Hepatocyte (in vitro differentiated cells): ENCODE measurements around the gene TMCO4. TPM values are rescaled to one million over a fixed set of nuclear protein-coding genes. Genes with fewer than 3 reads are reported as not detected.

ENCODE experiments used
- DNase-seq: peaks from one replicate; pipeline ENCODE4 v3.0.0-alpha.2; 2016; ENCODE audit warnings: low spot score
- H2AFZ ChIP-seq: fragments of 200-600 bp; sonication (generic); 2 replicates; pipeline ENCODE4 v1.6.0; 2016; ENCODE audit warnings: antibody characterized with exemption, mild to moderate bottlenecking
- H3K27ac ChIP-seq: fragments of 200-600 bp; sonication (generic); 2 replicates; pipeline ENCODE4 v1.5.1; 2016; ENCODE audit warnings: mild to moderate bottlenecking
- H3K27me3 ChIP-seq: fragments of 200-600 bp; sonication (generic); 2 replicates; pipeline ENCODE4 v1.6.1; 2016
- H3K36me3 ChIP-seq: fragments of 200-600 bp; sonication (generic); replicated peaks from 2 replicates; pipeline ENCODE4 v1.5.1; 2016; ENCODE audit warnings: low read depth; ENCODE audit not compliant: insufficient read depth
- H3K4me1 ChIP-seq: fragments of 200-600 bp; sonication (generic); 2 replicates; pipeline ENCODE4 v1.5.1; 2016; ENCODE audit warnings: mild to moderate bottlenecking, moderate library complexity; ENCODE audit not compliant: insufficient read depth
- H3K4me2 ChIP-seq: fragments of 200-600 bp; sonication (generic); 2 replicates; pipeline ENCODE4 v1.6.0; 2016
- H3K4me3 ChIP-seq: fragments of 200-600 bp; sonication (generic); 2 replicates; pipeline ENCODE4 v1.5.1; 2016; ENCODE audit warnings: mild to moderate bottlenecking
- H3K79me2 ChIP-seq: fragments of 200-600 bp; sonication (generic); 2 replicates; pipeline ENCODE4 v1.6.0; 2017; ENCODE audit warnings: mild to moderate bottlenecking
- H3K9me2 ChIP-seq: fragments of 200-600 bp; sonication (generic); replicated peaks from 2 replicates; pipeline ENCODE4 v1.6.0; 2017; ENCODE audit warnings: mild to moderate bottlenecking; ENCODE audit not compliant: insufficient read depth
- H3K9me3 ChIP-seq: fragments of 200-600 bp; sonication (generic); 2 replicates; pipeline ENCODE4 v1.5.1; 2016; ENCODE audit warnings: low read depth, mild to moderate bottlenecking
- H4K20me1 ChIP-seq: fragments of 200-600 bp; sonication (generic); 2 replicates; pipeline ENCODE4 v1.6.0; 2016; ENCODE audit warnings: mild to moderate bottlenecking; ENCODE audit not compliant: insufficient read depth, poor library complexity, severe bottlenecking
- EZH2 ChIP-seq: fragments of 200-600 bp; sonication (generic); IDR thresholded peaks from 2 replicates; pipeline ENCODE4 v1.6.1; 2016; ENCODE audit warnings: antibody characterized with exemption, mild to moderate bottlenecking, borderline replicate concordance
- EZH2phosphoT487 ChIP-seq: fragments of 200-600 bp; sonication (generic); IDR thresholded peaks from one replicate; pipeline ENCODE4 v1.6.1; 2018; ENCODE audit warnings: antibody characterized with exemption, mild to moderate bottlenecking, low read depth, moderate library complexity; ENCODE audit not compliant: unreplicated experiment, severe bottlenecking
- WGBS: methylation state at CpG from one replicate; pipeline ENCODE4 v1.1.6; 2016; ENCODE audit warnings: low lambda C conversion rate; ENCODE audit errors: missing lambda C conversion rate; 5-methylcytosine and 5-hydroxymethylcytosine counted together
- polyA plus RNA-seq: library from polyadenylated mRNA; unstranded; fragments of >200 nt; fragmentation: Nextera tagmentation; extraction: Ambion mirVana; gene quantifications from 2 replicates; pipeline ENCODE4 v1.2.1, GENCODE V29; 2016
- total RNA-seq: library from RNA; depleted of rRNA; stranded (reverse); fragments of >200 nt; gene quantifications from 2 replicates; pipeline ENCODE4 v1.2.3, GENCODE V29; 2014
- TF ChIP-seq, protein P1 (sequence below): fragments of 200-600 bp; sonication (generic); IDR thresholded peaks from 2 replicates; pipeline ENCODE4 v1.5.1; 2016; ENCODE audit warnings: antibody characterized with exemption, mild to moderate bottlenecking; ENCODE audit not compliant: poor library complexity

TMCO4 gene
- total and polyA plus RNA-seq, 2 experiments from 2014 or later: 8.7 to 13.0 TPM

DNA sequence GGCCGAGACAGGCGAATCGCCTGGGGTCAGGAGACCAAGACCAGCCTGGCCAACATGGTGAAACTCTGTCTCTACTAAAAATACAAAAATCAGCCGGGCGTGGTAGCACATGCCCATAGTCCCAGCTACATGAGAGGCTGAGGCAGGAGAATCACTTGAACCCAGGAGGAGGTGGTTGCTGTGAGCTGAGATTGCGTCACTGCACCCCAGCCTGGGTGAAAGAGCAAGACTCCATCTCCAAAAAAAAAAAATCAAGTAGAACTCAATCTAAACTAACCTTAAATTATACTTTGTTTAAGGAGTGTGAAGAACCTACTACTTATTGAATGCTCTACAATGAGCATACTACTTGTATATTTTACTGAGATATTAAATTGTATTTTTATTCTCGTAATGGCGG, 45.8 kb upstream of the TMCO4 start:
- H3K4me2 ChIP-seq: no peak overlapping the region
- H3K4me1 ChIP-seq: no peaks in the 10 kb centered on the region
- H3K4me3 ChIP-seq: no peak overlapping the region
- no peaks in the 10 kb centered on the region for H3K27me3 ChIP-seq
- H3K9me3 ChIP-seq: no peaks in the 10 kb centered on the region
- no peak overlapping the region for H3K27ac ChIP-seq
- TF ChIP-seq EZH2phosphoT487: no peak
- TF ChIP-seq, protein P1, sequence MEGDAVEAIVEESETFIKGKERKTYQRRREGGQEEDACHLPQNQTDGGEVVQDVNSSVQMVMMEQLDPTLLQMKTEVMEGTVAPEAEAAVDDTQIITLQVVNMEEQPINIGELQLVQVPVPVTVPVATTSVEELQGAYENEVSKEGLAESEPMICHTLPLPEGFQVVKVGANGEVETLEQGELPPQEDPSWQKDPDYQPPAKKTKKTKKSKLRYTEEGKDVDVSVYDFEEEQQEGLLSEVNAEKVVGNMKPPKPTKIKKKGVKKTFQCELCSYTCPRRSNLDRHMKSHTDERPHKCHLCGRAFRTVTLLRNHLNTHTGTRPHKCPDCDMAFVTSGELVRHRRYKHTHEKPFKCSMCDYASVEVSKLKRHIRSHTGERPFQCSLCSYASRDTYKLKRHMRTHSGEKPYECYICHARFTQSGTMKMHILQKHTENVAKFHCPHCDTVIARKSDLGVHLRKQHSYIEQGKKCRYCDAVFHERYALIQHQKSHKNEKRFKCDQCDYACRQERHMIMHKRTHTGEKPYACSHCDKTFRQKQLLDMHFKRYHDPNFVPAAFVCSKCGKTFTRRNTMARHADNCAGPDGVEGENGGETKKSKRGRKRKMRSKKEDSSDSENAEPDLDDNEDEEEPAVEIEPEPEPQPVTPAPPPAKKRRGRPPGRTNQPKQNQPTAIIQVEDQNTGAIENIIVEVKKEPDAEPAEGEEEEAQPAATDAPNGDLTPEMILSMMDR: no peak
- no peaks in the 10 kb centered on the region for H4K20me1 ChIP-seq
- DNase-seq: no peak
- no peaks in the 10 kb centered on the region for H3K79me2 ChIP-seq
- H3K9me2 ChIP-seq: no peaks in the 10 kb centered on the region
- no peak overlapping the region for H2AFZ ChIP-seq
- no peaks in the 10 kb centered on the region for H3K36me3 ChIP-seq
- 89% methylated on average over 8 of the region's 8 CpGs for WGBS

DNA sequence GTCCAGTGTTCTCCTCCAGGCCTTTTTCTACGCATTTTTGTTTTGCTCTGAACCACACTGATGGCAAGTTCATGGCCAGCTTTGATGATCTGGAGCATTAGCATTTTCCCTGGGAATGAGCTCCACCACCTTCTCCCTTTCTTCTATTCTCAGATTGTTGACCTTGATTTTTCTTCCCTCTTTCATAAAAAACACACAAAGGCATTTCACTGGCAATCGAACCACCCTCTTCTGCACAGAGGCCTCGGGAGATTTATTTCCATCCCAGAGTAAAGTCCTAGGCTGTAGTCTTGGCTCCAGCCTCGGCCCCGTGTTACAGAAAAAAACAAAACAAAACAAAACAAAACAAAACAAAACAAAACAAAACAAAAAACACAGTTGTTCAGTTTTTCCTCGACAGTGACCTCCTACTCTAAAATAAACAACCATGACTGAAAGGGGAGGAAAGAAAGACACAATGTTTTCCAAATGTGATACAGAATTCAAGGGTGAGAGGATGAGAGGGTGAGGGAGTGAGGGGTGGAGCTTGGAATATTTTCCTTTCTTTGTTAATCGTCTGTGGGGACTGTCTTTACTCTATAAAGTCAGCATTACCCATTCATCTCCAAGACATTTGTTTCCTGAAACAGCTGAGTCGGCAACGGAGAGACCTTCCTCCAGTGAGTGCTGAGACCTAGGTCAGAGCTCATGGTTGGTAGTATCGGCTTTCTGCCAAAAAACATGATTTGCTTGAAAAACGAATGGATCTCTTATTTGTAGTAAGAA, 45.2 kb upstream of the TMCO4 start:
- DNase-seq: no peak
- no peaks in the 10 kb centered on the region for H3K9me3 ChIP-seq
- H3K36me3 ChIP-seq: no peaks in the 10 kb centered on the region
- H3K9me2 ChIP-seq: no peaks in the 10 kb centered on the region
- no peaks in the 10 kb centered on the region for H4K20me1 ChIP-seq
- H3K4me3 ChIP-seq: no peak overlapping the region
- no peaks in the 10 kb centered on the region for H3K79me2 ChIP-seq
- 79% methylated on average over 11 of the region's 11 CpGs for WGBS
- H3K4me1 ChIP-seq: no peaks in the 10 kb centered on the region
- TF ChIP-seq EZH2: no peak
- H3K27me3 ChIP-seq: no peaks in the 10 kb centered on the region
- H3K4me2 ChIP-seq: no peak overlapping the region
- no peak overlapping the region for H2AFZ ChIP-seq
- H3K27ac ChIP-seq: no peak overlapping the region

- H3K4me1 ChIP-seq: no peaks in the 10 kb centered on the region
- H3K27me3 ChIP-seq: no peaks in the 10 kb centered on the region
- H4K20me1 ChIP-seq: no peaks in the 10 kb centered on the region
- DNase-seq: no peak
- no peaks in the 10 kb centered on the region for H3K79me2 ChIP-seq
- no peak overlapping the region for H3K4me2 ChIP-seq
- TF ChIP-seq EZH2phosphoT487 (no peak), EZH2 (no peak)
- TF ChIP-seq, protein P1: no peak
- H2AFZ ChIP-seq: no peak overlapping the region
- no peaks in the 10 kb centered on the region for H3K9me3 ChIP-seq
- H3K36me3 ChIP-seq: no peaks in the 10 kb centered on the region
- no peaks in the 10 kb centered on the region for H3K9me2 ChIP-seq
- no peak overlapping the region for H3K4me3 ChIP-seq
- no peak overlapping the region for H3K27ac ChIP-seq
These were observed 40.5 kb upstream of the TMCO4 start for GRCh38 chr1:19840228-19840627.

DNA sequence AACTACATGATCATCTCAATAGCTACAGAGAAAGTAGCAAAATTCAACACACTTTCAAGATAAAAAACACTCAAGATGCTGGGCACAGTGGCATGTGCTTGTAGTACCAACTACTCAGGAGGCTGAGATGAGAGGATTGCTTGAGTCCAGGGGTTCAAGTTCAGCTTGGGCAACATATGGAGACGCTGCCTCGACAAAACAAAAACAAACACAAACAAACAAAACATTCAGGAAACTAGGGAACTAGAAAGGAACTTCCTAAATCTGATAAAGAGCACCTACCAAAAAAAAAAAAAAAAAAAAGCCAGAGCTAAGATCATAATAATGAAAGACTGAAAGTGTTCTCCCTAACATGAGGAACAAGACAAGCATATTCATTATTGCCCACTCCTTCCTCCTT, 38.1 kb upstream of the TMCO4 start:
- no peak for DNase-seq
- TF ChIP-seq EZH2: no peak
- TF ChIP-seq, protein P1: no peak
- no peak for TF ChIP-seq EZH2phosphoT487
- H3K27ac ChIP-seq: no peak overlapping the region
- H3K79me2 ChIP-seq: no peaks in the 10 kb centered on the region
- H3K27me3 ChIP-seq: no peaks in the 10 kb centered on the region
- no peaks in the 10 kb centered on the region for H4K20me1 ChIP-seq
- H3K4me3 ChIP-seq: no peak overlapping the region
- no peaks in the 10 kb centered on the region for H3K9me3 ChIP-seq
- H3K4me1 ChIP-seq: no peaks in the 10 kb centered on the region
- no peaks in the 10 kb centered on the region for H3K9me2 ChIP-seq
- no peaks in the 10 kb centered on the region for H3K36me3 ChIP-seq
- no peak overlapping the region for H3K4me2 ChIP-seq
- 94% methylated on average over 2 of the region's 2 CpGs for WGBS
- no peak overlapping the region for H2AFZ ChIP-seq
